HL-60 (cell line): ENCODE data around the gene ZNF691.

ENCODE experiments used
- DNase-seq, 2 experiments: peaks; one replicate each; pipeline ENCODE4 v3.0.0-alpha.2; 2010 to 2020; ENCODE audit warnings: low read depth in 1 of 2, low spot score in 1 of 2
- H3K27ac ChIP-seq: fragments of 250-450 bp; sonication (Bioruptor Pico); replicated peaks from 2 replicates; pipeline ENCODE4 v1.5.1; 2020; ENCODE audit warnings: mild to moderate bottlenecking, moderate library complexity
- H3K27me3 ChIP-seq: fragments of 250-450 bp; sonication (Bioruptor Pico); 2 replicates; pipeline ENCODE4 v1.5.1; 2021; ENCODE audit warnings: mild to moderate bottlenecking, moderate library complexity; ENCODE audit not compliant: insufficient read depth, poor library complexity, severe bottlenecking
- H3K4me3 ChIP-seq: replicated peaks from 2 replicates; pipeline ENCODE4 v1.5.1; 2011; ENCODE audit warnings: mild to moderate bottlenecking, control low read depth, low read length; ENCODE audit not compliant: insufficient read depth
- CTCF ChIP-seq: IDR thresholded peaks from one replicate; pipeline ENCODE4 v1.5.1; 2011; ENCODE audit warnings: low read length, control low read depth, inconsistent platforms; ENCODE audit not compliant: insufficient read depth
- GABPA ChIP-seq: IDR thresholded peaks from 2 replicates; pipeline ENCODE4 v1.6.1; 2012; ENCODE audit warnings: low read depth
- POLR2AphosphoS5 ChIP-seq: IDR thresholded peaks from 2 replicates; pipeline ENCODE4 v1.6.1; 2012; ENCODE audit warnings: low read depth
- REST ChIP-seq: IDR thresholded peaks from 2 replicates; pipeline ENCODE4 v1.6.1; 2012; ENCODE audit warnings: low read depth; ENCODE audit not compliant: insufficient replicate concordance
- SPI1 ChIP-seq: IDR thresholded peaks from 2 replicates; pipeline ENCODE4 v1.6.1; 2012; ENCODE audit warnings: low read depth, mild to moderate bottlenecking, borderline replicate concordance

ZNF691 gene

GRCh38 chr1:42848823-42849537, 2.6 kb downstream of the ZNF691 start:
- no peak overlapping the region for H3K4me3 ChIP-seq
- H3K27ac ChIP-seq, result no peak overlapping the region
- TF ChIP-seq REST, result no peak
- no peak for TF ChIP-seq CTCF
- no peak for TF ChIP-seq POLR2AphosphoS5
- no peak for TF ChIP-seq GABPA
- TF ChIP-seq SPI1, result no peak
- no peak for DNase-seq
- no peaks in the 10 kb centered on the region for H3K27me3 ChIP-seq

GRCh38 chr1:42849944-42850343, 3.5 kb downstream of the ZNF691 start:
- Histone ChIP-seq H3K27me3 (no peaks in the 10 kb centered on the region), H3K4me3 (no peak overlapping the region), H3K27ac (no peak overlapping the region)
- DNase-seq, result no peak
- TF ChIP-seq REST (no peak), GABPA (no peak), POLR2AphosphoS5 (no peak)

GRCh38 chr1:42851420-42851819, 5.0 kb downstream of the ZNF691 start:
- H3K27ac ChIP-seq, result no peak overlapping the region
- H3K4me3 ChIP-seq, result no peak overlapping the region
- DNase-seq, result no peak
- TF ChIP-seq REST, result no peak
- TF ChIP-seq GABPA, result no peak
- no peak for TF ChIP-seq SPI1
- TF ChIP-seq POLR2AphosphoS5, result no peak
- no peak for TF ChIP-seq CTCF
- no peaks in the 10 kb centered on the region for H3K27me3 ChIP-seq
